IPS-11a (cell line): Measurements from ENCODE around the gene AKTIP.
"Not testable (repeated sequence)": the region's sequence is repeated elsewhere in the genome, so short reads cannot be mapped to it uniquely, and the experiment has no call there.

Experiments used
- H3K4me3 ChIP-seq: one replicate; pipeline ENCODE4 v1.5.1; 2013; ENCODE audit warnings: low read depth, low read length, control low read depth

AKTIP gene

GRCh38 chr16:53515811-53516210 lies 12.8 kb upstream of the AKTIP start:
- H3K4me3 ChIP-seq: no peak overlapping the region

GRCh38 chr16:53515259-53515658 lies 12.2 kb upstream of the AKTIP start:
- no peak overlapping the region for H3K4me3 ChIP-seq

DNA sequence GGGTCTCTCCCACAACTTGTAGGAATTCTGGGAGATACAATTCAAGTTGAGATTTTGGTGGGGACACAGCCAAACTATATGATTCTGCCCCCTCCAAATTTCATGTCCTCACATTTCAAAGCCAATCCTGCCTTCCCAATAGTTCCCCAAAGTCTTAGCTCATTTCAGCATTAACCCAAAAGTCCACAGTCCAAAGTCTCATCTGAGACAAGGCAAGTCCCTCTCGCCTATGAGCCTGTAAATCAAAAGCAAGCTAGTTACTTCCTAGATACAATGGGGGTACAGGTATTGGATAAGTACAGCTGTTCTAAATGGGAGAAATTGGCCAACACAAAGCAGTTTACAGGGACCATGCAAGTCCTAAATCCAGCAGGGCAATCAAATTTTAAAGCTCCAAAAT lies 9.8 kb upstream of the AKTIP start:
- not testable (repeated sequence) for H3K4me3 ChIP-seq

- H3K4me3 ChIP-seq: no peak overlapping the region
Measured at GRCh38 chr16:53511403-53512280, 8.6 kb upstream of the AKTIP start.

DNA sequence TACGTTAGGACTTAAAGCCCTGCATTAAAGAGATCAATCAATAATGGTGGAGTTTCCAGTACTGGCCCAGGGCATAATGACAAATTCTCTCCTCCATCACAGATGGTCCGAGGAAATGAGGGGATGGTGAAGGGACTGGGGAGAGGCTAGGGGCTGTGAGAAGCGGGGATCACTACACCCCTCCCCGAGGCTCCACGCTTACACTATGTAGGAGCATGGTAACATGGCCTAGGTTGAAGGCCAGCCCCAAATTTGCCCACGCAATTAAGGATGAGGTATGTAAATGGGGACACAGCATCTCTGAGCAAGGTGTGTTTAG lies 8.0 kb upstream of the AKTIP start:
- no peak overlapping the region for H3K4me3 ChIP-seq

- H3K4me3 ChIP-seq: no peak overlapping the region
Measured at GRCh38 chr16:53510704-53511070, 7.7 kb upstream of the AKTIP start.

- H3K4me3 ChIP-seq: no peak overlapping the region
Measured at GRCh38 chr16:53509906-53510703, 7.1 kb upstream of the AKTIP start.

- no peak overlapping the region for H3K4me3 ChIP-seq
Measured at GRCh38 chr16:53507464-53508179, 4.6 kb upstream of the AKTIP start.

DNA sequence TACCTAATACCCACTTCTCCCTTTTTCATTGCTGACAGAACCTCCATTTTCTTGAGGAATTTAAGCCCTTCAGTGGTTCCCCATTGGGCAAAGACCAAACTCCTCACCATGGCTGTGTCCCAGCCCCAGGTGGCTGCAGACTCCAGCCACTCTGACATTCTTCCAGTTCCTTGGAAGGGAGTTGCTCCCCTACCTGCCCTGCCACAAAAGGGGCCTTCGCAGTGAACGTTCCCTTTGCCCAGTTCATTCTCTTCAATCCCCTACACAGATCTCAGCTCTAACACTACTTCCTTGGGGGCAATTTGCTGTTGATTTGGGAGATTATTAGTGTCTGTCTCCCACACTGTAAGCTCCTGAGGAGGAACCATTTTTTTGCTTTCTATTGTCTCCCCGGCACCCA lies 3.2 kb upstream of the AKTIP start:
- H3K4me3 ChIP-seq: no peak overlapping the region

GRCh38 chr16:53504665-53505064 lies 1.7 kb upstream of the AKTIP start:
- no peak overlapping the region for H3K4me3 ChIP-seq

DNA sequence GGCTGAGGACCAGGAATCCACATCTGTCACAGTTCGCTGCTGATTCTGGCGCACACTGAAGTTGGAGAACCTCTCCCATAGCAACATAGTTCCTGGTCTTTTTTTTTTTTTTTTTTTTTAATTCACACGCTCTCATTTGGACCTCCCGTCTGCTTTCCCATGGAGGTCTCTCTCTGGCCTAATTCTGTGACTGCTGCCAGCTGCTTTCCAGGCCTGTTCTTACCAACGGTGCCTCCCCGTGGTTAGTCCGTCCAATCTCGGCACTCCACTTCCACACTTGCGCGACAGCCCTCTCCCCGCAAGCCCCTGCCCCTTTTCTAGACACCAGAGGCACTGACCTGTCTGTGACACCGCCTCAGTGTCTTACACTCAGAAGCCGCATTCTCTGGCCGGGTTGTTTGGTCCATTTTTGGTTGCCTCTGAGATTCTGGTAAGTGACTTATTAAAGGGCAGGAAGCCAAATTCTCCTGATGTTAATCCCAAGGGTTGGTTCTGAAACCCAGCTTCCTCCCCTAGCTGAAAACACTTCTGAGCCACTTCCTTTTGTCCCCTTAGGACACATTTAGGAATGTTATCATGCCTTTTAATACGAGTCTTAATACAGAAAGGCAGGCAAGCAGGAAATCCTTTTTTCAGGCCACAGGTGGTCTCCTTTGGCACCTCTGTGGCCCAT lies 1.1 kb upstream of the AKTIP start:
- H3K4me3 ChIP-seq: no peak overlapping the region

GRCh38 chr16:53503270-53503923 lies 388 bp upstream of the AKTIP start:
- peak overlapping the region; percentile 50 for H3K4me3 ChIP-seq

DNA sequence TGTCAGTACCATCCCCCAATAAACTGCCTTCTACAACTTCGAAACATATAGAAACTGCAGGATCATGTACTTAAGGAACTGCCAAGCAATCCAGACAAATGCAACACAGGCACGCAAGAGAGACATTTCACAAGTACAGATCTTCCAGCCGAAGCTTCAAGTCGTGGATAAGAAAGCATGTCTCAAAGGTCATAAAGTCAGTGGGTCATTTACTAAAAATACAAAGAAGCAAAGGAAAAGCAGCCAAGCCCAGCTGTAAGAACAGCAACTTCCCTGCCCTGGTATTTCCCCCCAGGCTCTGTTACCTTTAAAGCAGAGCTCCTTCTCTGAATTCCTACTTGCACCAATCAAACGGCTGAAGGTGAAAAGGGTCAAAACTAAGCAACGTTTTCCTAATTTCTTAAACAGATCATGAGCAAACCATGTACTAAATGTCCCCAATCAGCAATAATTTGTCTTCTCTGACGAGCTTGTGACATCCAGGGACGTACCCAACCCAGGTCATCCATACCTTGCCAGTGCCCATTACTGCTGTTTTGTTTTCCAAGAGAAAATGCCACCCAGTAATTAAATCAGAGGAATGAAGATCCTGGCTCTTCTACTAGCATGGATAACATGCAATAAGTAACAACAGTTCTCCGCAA lies 1.7 kb downstream of the AKTIP start:
- H3K4me3 ChIP-seq: no peak overlapping the region

- H3K4me3 ChIP-seq: no peak overlapping the region
Measured at GRCh38 chr16:53498984-53499383, 4.0 kb downstream of the AKTIP start.

DNA sequence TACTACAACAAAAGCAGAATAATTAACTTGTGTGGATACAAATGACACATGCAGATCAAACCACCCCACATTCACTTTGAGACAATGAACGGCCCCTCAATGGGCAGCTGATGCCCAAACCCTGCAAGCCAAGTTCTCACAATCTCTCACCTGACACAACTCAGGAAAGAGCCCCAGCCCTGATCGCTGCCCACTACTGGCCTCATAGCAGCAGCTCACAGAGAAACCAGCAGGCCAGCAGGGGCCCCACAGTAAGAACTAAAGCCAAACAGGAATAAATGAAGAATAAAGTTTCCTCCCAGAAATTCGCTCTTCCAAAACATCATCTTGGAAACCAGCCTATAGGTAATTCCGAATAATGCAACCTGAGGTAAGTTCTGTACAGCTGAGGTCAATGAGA lies 7.7 kb downstream of the AKTIP start:
- no peak overlapping the region for H3K4me3 ChIP-seq

GRCh38 chr16:53494636-53495035 lies 8.4 kb downstream of the AKTIP start:
- no peak overlapping the region for H3K4me3 ChIP-seq

- H3K4me3 ChIP-seq: no peak overlapping the region
Measured at GRCh38 chr16:53492503-53492902, 10.5 kb downstream of the AKTIP start.

GRCh38 chr16:53489755-53490154 lies 13.3 kb downstream of the AKTIP start:
- no peak overlapping the region for H3K4me3 ChIP-seq

- H3K4me3 ChIP-seq: no peak overlapping the region
Measured at GRCh38 chr16:53486230-53486629, 16.8 kb downstream of the AKTIP start.

- H3K4me3 ChIP-seq: no peak overlapping the region
Measured at GRCh38 chr16:53484542-53484941, 18.5 kb downstream of the AKTIP start.
